ENCODE data around the gene AFF4. TPM values are rescaled to one million over a fixed set of nuclear protein-coding genes. Genes with fewer than 3 reads are reported as not detected.

AFF4 gene
- total and polyA plus RNA-seq, 10 of the 15 experiments (the other 5 are each of a cell fraction or from before 2014, with no cell fraction given): 1.1 to 20.2 (median 10.4) TPM

DNA sequence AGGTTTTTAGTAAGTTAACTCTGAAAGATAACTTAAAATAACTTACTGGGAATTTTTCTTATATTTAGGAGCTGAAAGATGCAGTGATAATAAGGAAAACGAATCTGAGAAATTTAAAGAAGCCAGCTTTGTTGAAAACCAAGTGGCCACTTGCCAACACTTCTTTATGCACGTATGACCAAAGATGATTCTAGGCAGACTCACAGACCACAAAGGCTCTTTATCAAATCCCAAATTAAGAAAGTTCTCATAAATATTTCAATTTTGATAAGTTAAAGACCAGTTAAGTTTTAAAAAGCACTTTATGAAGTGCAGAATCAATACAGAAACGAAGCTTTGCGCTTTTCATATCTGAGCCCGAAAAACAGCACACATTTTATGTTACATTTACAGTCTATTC, 1.5 kb downstream of the AFF4 start:
- Histone ChIP-seq H3K4me3 (peak overlapping the region; percentile 67), H4K20me1 (ENCODE audit: control insufficient read depth, insufficient read depth) (no peaks in the 10 kb centered on the region), H3K9me3 (replicated peaks; ENCODE audit: control insufficient read depth, insufficient read depth, low read length) (no peaks in the 10 kb centered on the region), H3K79me2 (ENCODE audit: control insufficient read depth, insufficient read depth, low read length) (peaks cover 57% of the 10 kb centered on the region), H3K4me2 (ENCODE audit: control insufficient read depth, insufficient read depth) (peak overlapping the region; percentile 75), H3K36me3 (ENCODE audit: control insufficient read depth in 2 of 2, insufficient read depth in 2 of 2, low read length in 1 of 2) (no peaks in the 10 kb centered on the region), H3K27me3 (replicated peaks in 1 of 2; ENCODE audit: control insufficient read depth in 2 of 2, insufficient read depth in 2 of 2, low read length in 1 of 2) (no peaks in the 10 kb centered on the region), H2AFZ (ENCODE audit: control insufficient read depth, low read depth, low read length) (no peak overlapping the region), H3K27ac (ENCODE audit: control insufficient read depth, insufficient read depth) (peak overlapping the region; percentile 69; the same call in 1 of the 2 replicates), H3K4me1 (ENCODE audit: control insufficient read depth, insufficient read depth, low read length) (0 out of 2 replicates have a peak, but pooled peaks cover 2% of the 10 kb centered on the region), H3K9ac (ENCODE audit: control insufficient read depth, insufficient read depth, low read length) (peak overlapping the region; percentile 89)
- no peak for ATAC-seq
- 51% methylated on average over 5 of the region's 5 CpGs for WGBS (ENCODE audit: insufficient coverage, insufficient replicate concordance, low lambda C conversion rate, missing lambda C conversion rate)
- ChIA-PET SMC1A (ENCODE audit: uncharacterized antibody, unreplicated experiment) (interaction anchor here (0.8 to 2.4 kb wide), 7 partner anchors 14 to 98 kb away, joined by 3 to 9 read pairs (median 3); partner anchors contain the start of gene HSPA4), CTCF (interaction anchor here (0.6 to 1.3 kb wide), 2 partner anchors 141 to 142 kb away, joined by 3 read pairs; no protein-coding TSS in a partner anchor), RAD21 (ENCODE audit: unreplicated experiment) (interaction anchor here (0.5 to 1.6 kb wide), 8 partner anchors 9 to 540 kb away, joined by 3 to 5 read pairs (median 3); partner anchors contain the start of gene HSPA4), POLR2A (interaction anchor here (0.6 to 3.0 kb wide), 8 partner anchors 12 to 473 kb away, joined by 3 to 16 read pairs (median 4); partner anchors contain the start of gene HSPA4)
- no TSS peak for BruUV-seq (replicated peaks)
- FAIRE-seq: no peak
- TF ChIP-seq HDAC6 (IDR thresholded peaks at IDR 0.05; ENCODE audit: unreplicated experiment): no peak
- no peak for TF ChIP-seq ZBTB33 (IDR thresholded peaks at IDR 0.05)
- TF ChIP-seq, protein P1, sequence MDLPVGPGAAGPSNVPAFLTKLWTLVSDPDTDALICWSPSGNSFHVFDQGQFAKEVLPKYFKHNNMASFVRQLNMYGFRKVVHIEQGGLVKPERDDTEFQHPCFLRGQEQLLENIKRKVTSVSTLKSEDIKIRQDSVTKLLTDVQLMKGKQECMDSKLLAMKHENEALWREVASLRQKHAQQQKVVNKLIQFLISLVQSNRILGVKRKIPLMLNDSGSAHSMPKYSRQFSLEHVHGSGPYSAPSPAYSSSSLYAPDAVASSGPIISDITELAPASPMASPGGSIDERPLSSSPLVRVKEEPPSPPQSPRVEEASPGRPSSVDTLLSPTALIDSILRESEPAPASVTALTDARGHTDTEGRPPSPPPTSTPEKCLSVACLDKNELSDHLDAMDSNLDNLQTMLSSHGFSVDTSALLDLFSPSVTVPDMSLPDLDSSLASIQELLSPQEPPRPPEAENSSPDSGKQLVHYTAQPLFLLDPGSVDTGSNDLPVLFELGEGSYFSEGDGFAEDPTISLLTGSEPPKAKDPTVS (IDR thresholded peaks at IDR 0.05; ENCODE audit: low read depth, low read length): no peak
- TF ChIP-seq STAT1 (conservative IDR thresholded peaks at IDR 0.05): no peak
- TF ChIP-seq, protein P2, sequence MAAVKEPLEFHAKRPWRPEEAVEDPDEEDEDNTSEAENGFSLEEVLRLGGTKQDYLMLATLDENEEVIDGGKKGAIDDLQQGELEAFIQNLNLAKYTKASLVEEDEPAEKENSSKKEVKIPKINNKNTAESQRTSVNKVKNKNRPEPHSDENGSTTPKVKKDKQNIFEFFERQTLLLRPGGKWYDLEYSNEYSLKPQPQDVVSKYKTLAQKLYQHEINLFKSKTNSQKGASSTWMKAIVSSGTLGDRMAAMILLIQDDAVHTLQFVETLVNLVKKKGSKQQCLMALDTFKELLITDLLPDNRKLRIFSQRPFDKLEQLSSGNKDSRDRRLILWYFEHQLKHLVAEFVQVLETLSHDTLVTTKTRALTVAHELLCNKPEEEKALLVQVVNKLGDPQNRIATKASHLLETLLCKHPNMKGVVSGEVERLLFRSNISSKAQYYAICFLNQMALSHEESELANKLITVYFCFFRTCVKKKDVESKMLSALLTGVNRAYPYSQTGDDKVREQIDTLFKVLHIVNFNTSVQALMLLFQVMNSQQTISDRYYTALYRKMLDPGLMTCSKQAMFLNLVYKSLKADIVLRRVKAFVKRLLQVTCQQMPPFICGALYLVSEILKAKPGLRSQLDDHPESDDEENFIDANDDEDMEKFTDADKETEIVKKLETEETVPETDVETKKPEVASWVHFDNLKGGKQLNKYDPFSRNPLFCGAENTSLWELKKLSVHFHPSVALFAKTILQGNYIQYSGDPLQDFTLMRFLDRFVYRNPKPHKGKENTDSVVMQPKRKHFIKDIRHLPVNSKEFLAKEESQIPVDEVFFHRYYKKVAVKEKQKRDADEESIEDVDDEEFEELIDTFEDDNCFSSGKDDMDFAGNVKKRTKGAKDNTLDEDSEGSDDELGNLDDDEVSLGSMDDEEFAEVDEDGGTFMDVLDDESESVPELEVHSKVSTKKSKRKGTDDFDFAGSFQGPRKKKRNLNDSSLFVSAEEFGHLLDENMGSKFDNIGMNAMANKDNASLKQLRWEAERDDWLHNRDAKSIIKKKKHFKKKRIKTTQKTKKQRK (IDR thresholded peaks at IDR 0.05; ENCODE audit: low read depth, low read length): no peak
- TF ChIP-seq ZSCAN29 (IDR thresholded peaks at IDR 0.05): no peak
- TF ChIP-seq LARP7 (IDR thresholded peaks at IDR 0.05): no peak
- TF ChIP-seq BCL11A (IDR thresholded peaks at IDR 0.05; ENCODE audit: low read depth, low read length): no peak
- TF ChIP-seq CTCF (IDR thresholded peaks at IDR 0.05 in 2 of 3, conservative IDR thresholded peaks at IDR 0.05 in 1 of 3; ENCODE audit: control insufficient read depth in 2 of 3, extremely low read depth in 1 of 3, insufficient read depth in 1 of 3, low read depth in 3 of 3, low read length in 3 of 3): no peak
- TF ChIP-seq SPI1 (IDR thresholded peaks at IDR 0.05; ENCODE audit: borderline replicate concordance, insufficient read depth, low read depth, low read length): no peak
- TF ChIP-seq, protein P3, sequence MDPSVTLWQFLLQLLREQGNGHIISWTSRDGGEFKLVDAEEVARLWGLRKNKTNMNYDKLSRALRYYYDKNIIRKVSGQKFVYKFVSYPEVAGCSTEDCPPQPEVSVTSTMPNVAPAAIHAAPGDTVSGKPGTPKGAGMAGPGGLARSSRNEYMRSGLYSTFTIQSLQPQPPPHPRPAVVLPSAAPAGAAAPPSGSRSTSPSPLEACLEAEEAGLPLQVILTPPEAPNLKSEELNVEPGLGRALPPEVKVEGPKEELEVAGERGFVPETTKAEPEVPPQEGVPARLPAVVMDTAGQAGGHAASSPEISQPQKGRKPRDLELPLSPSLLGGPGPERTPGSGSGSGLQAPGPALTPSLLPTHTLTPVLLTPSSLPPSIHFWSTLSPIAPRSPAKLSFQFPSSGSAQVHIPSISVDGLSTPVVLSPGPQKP (IDR thresholded peaks at IDR 0.05; ENCODE audit: low read depth, low read length): no peak
- no peak for TF ChIP-seq BACH1 (IDR thresholded peaks at IDR 0.05; ENCODE audit: borderline replicate concordance)
- in situ Hi-C loops (cut with MboI) (no loop called here), intact Hi-C loops (cut with micrococcal nuclease; ENCODE audit: unreplicated experiment) (loop anchor here (5.0 kb wide), 1 partner anchor 90 kb away; the partner anchor contains the start of gene HSPA4)
- no peak for DNase-seq (ENCODE audit: low read depth, low spot score)
